Hippocampal formation (tissue), 2 donors: ENCODE measurements around the gene RIMS1.

Experiments
- DNase-seq, 2 donors: peaks; one replicate each; lab custom pipeline; 2025; lab: John Stamatoyannopoulos, UW

The RIMS1 gene, protein sequence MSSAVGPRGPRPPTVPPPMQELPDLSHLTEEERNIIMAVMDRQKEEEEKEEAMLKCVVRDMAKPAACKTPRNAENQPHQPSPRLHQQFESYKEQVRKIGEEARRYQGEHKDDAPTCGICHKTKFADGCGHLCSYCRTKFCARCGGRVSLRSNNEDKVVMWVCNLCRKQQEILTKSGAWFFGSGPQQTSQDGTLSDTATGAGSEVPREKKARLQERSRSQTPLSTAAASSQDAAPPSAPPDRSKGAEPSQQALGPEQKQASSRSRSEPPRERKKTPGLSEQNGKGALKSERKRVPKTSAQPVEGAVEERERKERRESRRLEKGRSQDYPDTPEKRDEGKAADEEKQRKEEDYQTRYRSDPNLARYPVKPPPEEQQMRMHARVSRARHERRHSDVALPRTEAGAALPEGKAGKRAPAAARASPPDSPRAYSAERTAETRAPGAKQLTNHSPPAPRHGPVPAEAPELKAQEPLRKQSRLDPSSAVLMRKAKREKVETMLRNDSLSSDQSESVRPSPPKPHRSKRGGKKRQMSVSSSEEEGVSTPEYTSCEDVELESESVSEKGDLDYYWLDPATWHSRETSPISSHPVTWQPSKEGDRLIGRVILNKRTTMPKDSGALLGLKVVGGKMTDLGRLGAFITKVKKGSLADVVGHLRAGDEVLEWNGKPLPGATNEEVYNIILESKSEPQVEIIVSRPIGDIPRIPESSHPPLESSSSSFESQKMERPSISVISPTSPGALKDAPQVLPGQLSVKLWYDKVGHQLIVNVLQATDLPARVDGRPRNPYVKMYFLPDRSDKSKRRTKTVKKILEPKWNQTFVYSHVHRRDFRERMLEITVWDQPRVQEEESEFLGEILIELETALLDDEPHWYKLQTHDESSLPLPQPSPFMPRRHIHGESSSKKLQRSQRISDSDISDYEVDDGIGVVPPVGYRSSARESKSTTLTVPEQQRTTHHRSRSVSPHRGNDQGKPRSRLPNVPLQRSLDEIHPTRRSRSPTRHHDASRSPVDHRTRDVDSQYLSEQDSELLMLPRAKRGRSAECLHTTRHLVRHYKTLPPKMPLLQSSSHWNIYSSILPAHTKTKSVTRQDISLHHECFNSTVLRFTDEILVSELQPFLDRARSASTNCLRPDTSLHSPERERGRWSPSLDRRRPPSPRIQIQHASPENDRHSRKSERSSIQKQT (N-terminal part only)

DNA sequence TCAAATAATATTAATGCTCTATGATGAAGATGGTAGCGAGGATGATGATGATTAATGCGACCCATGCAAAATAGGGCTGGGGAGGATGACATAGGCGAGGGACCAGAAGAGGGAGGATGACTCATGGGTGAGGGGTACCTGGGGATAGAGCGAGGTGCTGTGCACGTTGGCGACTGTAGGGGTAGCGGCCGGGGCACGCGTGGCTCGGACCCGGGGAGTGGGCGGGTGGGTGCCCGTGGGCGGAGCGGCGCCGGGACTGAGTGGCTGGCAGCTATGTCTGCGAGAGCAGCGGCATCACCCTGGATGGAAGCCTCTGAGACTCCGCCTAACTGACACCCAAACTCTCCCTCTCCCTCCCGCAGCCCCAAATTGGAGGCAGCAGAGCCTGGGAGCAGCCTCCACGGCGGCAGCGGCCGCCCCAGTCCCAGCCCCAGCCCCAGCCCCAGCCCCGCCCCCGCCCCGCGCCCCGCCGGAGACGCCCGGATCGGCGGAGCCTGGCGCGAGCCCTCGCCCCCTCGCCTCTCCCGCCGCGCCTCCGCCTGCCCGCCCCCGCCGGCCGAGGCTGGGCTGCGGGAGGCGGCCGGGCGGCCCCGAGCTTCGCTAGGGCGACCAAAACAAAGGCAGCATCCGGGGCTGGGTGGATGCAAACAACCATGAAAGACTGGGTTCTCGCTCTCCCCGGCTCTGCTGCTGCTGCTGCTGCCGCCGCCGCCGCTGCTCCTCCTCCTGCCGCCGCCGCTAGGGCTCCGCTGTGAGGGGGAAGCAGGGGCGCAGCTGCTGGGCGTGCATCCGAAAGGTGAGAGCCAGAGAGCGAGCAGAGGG lies at the start of gene RIMS1:
Gene RIMS1 (plus strand): TSS at position 367 of the 822 bp plus-strand sequence. CDS start 474 bp downstream, outside the sequence.
- peak; percentile 15 to 16 for DNase-seq

DNA sequence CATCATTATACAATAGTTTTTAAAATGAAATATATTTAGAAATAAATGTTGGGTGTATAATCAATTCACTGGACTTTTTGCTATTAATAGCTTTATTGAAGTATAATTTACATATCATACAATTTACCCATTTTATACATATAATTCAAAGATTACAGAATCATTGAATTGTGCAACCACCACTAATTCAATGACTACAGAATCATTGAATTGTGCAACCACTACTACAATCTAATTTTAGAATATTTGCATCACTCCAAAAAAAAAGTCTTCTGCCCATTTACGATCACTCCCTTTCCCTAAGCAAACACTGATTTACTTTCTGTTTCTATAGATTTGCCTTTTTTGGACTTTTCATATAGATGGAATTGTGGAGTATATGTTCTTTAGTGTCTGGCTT lies 35.1 kb upstream of the RIMS1 start:
- DNase-seq = no peak

DNA sequence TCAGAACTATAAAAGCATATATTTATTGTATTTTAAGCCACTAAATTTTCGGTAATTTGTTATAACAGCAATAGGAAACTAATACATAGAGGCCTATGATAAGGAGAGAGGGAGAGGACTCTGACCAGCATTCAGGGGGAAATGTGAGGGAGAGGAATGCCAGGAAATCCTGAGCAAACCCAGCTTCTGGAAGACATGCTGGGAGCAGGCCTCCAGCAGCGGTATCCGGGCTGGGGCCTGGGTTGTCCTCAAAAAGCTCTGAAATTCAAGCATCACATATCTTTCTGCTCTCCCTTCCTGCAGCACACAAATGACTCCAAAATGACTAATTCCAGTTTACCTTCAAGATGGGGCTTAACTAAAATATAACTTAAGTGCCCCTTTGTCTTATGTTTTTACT lies 33.4 kb upstream of the RIMS1 start:
- DNase-seq = no peak

DNA sequence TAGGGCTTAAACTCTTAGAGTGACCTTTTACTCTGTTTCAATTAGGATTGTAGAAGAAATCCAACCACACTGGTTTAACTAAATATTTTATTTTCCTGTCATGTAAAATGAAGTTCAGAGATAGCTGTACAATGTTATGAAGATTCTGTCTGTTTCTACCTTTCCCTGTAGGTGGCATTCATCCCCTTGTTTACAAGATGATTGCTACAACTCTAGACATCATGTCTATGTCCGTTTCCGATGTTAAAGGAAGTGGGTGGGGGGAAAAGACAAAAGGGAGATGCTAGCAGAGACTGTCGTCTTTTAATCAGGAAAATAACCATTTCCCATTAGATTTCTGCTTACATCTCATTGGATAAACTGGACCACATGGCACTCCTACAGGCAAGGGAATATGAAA lies 30.9 kb upstream of the RIMS1 start:
- DNase-seq = no peak

DNA sequence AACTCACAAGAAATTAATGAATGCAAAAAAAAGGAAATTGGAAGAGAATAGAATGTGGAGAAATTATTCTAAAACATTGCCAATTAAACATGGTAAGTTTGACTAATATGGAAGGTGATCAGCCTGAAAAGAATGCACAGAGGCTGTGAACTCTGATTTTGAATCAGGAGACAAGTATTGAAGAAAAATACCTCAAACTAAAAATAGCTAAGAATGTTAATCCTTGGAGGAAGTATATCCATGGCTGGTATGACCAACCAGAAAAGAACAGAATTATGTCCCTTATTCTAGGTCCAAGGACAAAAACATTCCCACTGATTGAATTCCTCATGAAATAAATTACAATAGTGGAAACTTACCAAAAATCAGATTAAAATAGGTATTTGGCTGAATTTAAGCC lies 7.3 kb upstream of the RIMS1 start:
- no peak for DNase-seq

DNA sequence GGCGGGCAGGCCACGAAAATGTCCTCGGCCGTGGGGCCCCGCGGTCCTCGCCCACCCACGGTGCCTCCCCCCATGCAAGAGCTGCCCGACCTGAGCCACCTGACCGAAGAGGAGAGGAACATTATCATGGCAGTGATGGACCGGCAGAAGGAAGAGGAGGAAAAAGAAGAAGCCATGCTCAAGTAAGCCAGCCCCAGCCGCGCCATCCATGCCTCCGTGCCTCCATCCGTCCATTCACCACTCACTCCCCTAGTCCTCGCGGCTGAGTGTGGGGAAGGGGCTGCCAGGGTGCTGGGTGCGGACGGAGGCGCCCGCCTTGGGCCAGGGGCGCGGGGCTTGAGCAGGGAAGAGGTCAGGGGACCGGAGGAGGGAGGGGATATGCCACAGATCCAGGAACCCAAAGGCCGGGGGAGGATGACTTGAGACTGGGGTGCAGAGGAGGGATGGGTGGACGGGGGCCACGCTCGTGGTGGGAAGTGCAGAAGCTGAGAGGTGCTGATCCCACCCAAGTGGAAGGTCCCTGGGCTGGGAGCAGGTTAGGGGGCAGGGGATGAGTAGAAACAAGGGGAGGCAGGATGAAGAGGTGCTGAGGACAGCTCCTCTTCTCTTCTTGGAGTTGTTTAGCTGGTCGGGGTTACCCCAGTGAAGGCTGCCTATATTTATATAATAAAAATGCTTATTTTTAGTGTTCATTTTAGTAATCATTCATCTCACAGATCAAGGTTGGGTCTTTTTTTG lies 825 bp downstream of the RIMS1 start:
- no peak for DNase-seq

DNA sequence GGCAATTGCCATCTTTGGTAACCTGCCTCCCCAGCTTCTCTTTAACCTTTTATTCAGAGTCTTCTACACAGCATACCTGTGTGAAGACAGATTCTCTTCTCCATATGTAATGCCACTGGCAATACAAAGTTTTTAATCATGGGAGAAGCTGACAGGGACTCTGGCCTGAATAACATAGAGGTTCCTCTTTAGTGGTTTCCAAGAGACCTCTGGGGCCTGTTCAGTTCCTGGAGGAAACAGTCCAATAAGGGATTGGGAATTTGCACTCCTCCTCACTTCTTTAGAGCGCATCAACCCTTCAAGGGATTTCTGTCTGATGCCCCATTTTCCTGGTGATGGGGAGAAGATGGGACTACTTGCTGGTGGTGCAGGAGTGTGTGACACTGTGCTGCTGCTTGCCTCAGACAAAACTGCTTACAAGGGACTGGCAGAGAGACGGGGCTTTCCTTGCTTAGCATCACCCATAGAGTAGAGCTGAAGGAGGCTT lies 1.4 kb downstream of the RIMS1 start:
- no peak for DNase-seq

DNA sequence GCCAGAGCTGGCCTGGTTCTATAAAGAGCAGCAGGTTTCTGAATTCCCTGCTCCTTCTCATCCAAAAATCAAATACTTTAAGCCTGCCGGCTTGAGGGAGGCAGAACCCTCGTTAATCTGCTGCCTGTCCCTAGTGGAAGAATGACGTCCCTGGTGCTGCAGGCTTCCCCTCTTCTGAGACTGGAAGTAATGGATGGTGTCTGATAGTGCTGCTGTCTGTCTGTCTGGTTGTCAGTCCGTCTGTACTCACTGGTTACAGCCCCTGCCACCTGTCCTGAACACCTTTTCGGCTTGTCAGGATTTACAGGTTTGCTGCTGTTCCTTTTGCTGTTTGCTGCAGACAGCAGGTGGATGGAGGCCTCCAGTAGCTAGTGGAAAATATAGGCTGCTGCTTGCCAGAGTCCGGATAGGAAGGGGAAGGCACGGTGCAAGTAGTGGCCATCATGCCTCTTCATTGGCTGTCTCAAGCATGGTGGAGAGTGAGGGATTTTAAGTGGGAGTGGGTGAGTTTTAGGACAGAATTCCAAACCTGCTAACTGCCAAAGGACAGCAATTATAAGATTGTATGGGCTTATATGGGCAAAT lies 2.5 kb downstream of the RIMS1 start:
- no peak for DNase-seq

DNA sequence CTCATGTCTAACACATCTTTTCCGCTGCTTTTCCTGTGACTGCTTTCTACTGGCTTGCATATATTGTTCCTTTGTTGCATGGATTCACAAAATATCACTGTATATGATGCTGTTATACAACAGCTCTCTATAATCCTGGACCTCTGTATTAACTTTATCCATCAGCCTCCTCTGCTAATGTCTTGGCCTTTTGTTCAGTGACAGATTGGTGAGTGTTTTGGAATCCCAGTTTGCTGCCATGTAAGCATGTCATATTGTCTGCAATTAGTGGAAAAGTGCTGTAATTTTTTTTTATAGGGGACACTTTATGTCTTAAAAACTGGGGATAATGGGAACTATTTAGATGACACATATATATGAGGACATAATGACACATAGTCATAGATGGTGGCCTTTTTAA lies 3.0 kb downstream of the RIMS1 start:
- no peak for DNase-seq

DNA sequence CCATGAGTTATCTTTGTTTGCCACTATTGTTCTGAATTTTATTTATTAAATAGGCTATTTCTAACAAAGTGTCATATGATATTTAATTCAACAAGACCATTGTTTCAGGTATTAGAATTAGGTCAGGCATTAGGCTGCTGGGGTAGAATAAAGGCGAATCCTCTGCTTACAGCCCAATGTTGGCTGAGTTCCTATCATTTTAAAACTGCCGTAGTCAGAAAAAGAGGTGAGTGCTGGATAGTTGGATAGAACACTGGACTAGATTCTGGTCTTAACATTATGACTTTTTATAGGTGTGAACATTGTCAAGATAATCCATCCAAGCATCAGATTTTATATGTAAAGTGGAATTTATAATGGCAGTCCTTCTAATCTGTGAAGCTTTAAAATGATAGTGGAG lies 6.3 kb downstream of the RIMS1 start:
- no peak for DNase-seq

DNA sequence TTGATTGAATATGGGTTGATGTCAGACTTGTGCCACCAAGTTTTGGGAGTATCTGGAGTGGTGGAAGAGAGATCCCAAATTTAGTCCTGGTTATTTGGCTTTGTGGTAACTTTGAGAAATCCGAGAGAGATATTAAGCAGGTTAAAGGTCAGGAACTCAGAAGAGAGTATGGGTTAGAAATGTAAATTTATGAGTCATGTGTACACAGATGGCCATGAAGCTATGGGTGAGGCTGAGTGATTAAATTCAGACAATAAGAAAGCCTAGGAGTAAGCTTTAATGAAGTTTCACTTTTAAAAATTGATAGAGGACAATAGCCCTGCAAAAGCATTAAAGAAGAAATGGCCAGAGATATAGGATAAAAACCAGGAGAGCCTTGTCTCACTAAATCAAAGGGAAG lies 14.3 kb downstream of the RIMS1 start:
- DNase-seq = no peak

DNA sequence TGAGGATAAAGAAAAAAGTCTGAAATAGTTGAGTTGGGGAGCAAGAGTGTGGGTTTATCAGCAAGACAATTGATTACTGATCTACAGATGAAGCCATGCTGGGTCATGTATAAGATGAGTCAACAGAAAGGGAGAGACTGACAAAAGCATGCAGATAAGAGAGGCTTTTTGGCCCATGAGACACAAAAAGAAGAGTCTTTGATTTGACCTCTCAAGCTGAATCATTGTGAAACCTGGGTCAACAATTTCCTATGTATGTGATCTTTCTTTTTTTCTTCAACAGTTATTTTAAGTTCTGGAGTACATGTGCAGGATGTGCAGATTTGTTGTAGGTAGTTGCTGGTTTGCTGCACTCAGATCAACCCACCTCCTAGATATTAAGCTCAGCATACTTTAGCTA lies 15.9 kb downstream of the RIMS1 start:
- DNase-seq = no peak

DNA sequence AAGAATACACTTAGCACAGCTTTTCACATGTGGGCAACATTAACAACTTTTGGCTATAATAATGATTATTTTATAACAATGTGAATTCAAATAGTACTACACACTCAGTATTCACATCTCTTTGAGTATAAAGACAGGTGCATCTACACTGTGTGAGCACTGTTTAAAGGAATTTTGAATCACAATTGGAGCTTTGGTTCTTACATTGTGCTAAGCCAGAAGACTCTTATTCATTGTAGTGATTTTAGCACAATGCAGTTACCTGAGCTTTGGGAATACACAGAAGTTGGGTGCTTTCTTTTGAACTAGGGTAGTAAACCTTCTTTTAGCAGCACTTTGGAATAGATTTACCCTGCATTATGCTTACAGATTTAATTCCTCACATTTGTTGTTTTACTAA lies 20.5 kb downstream of the RIMS1 start:
- DNase-seq = no peak

DNA sequence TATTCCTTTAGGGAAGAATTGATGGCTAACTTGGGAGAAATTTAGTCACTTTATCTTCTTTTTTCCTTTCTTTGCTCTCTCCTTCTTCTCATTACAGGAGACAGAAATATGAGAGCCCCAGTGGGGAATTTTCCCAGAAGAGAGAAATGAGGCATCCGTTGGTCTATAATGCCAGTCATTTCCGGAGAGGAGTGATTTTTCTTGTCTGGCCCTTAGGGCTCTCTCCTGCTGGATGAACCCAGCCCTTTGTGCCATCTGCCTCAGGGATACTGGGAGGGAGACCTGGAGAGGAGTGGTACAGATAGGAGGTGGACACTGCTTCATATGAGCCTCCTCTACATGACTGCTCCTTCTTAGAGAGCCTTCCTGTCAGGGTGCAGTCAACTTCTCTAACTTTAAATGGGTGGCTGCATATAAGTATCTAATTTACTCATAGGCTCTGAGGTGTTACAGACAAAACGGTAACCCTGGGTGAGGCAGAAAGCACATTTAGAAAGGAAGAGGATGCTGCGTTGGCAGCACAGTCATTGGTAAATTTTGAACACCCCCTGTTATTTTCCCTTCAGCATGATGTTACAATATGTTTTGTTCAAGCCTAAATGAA lies 21.9 kb downstream of the RIMS1 start:
- DNase-seq = no peak

DNA sequence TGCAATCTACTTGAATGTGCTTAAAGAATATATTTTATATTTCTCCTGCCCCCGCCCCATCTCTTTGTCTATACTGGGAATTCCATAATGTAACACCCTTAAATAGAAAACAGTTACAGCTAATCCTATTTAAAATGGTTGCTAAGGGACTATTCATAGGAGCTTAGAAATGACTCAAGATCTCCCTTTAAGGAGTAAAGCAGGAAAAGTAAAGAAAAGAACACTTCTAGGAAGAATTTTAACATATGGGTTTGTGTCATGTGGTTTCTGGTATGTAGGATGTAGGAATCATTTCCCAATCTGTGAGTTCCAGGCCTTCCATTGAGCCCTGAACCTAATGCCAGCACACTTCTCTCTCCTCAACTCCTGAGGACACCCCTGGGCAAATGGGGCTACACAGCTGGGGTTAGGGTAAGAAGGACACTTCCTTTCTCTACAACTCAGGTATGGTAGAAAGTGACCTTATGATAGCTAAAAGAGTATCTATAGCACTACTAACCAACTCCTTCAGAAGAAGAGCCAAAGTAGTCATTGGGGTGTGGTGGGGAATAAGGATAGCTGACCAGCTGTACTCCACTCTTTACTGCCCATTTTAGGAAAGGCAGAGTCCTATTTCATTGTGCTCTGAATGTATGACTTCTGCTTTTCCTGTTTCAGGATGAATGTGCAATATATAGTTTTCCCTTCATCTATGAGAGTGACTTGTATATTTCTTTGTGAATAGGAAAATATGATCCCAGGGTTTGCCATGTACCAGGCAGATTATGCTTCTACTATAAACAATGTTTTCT lies 27.3 kb downstream of the RIMS1 start:
- no peak for DNase-seq

DNA sequence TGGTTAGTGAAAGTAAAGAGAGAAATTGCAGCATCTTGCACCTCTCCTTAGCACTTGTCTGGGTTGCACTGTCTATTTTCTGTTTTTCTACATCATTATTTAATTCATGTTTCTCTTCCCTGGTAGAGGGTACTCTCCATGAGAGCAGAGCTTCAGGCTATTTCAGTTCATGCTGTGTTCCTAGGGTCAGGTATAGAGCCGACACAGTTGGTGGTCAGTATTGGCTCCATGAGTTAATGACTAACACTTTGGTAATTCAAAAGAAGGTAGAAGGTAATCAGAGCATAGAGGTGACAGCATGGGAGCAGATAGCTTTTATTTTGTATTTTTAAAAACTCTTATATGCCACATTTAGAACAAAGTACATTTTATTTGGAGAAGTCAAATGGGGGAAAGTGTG lies 42.7 kb downstream of the RIMS1 start:
- no peak for DNase-seq

DNA sequence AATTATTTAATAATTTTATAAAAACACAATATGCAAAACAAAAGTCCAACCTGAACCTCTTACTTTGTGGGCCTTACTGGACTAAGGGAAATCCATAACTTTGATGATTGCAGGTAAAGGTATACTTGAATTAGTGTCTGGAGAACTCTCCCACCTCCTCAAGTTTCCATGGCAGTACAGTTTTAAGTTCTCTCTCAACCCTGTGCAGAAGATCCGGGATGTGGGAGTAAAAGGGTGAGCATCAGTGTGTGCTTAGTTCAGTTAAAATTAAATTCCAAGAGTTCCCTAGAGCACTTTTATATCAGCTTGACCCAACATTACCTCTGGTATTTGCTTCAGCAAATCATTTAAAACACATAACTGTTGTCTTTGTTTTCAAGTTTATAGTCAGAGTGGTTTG lies 47.5 kb downstream of the RIMS1 start:
- DNase-seq = no peak

DNA sequence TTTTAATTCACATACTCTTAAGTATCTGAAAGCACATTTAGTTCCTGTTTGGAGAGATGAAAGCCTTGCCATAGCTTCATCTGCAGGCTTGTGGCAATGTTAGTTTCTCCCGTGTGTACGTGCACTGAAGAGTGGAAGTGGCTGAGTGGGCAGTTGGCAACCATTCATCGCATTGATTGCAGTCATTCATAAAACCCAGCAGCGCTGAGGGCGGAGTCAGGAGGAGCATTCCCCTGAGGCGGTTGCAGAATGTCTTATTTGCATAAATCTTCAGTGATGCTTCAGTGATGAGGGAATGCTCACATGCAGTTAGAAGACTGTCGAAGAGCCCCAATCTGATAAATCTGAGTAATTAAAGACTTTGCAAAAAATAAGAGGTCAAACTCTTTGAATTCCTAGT lies 79.1 kb downstream of the RIMS1 start:
- peak in 1 of 2 donors; percentile 1 for DNase-seq

DNA sequence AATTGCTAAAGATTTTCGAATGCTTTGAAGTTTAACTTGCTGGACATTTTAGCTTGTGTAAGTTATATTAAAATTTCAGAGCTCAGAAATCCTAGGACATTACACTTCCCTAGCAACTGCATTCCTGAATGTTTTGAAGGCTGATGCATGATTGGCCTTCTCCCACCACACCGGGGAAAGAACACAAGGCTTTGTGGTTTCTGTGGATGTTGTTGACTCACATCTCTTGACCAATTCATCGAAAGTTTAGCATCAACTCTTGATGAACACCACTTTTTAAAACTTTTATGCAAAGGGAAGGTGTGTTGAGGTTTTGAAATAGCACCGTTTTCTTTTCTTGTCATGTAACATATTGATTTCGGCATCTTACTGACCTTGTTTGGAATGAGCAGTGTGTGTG lies 81.1 kb downstream of the RIMS1 start:
- DNase-seq = no peak
